GM12872 (cell line): ENCODE results near the gene KDM1B.

Experiments
- CTCF ChIP-seq: IDR thresholded peaks from 3 replicates; pipeline ENCODE4 v1.5.1; 2011; ENCODE audit warnings: low read depth, mild to moderate bottlenecking, low read length, moderate library complexity; ENCODE audit not compliant: insufficient read depth

Gene KDM1B

GRCh38 chr6:18221288-18221615 is 66.0 kb downstream of the KDM1B start:
- no peak for TF ChIP-seq CTCF

- TF ChIP-seq CTCF, result no peak
Observed at GRCh38 chr6:18234564-18234963, 79.3 kb downstream of the KDM1B start.

GRCh38 chr6:18235524-18235923 is 80.3 kb downstream of the KDM1B start:
- TF ChIP-seq CTCF, result no peak

GRCh38 chr6:18237167-18237566 is 81.9 kb downstream of the KDM1B start:
- no peak for TF ChIP-seq CTCF

GRCh38 chr6:18240230-18240629 is 85.0 kb downstream of the KDM1B start:
- TF ChIP-seq CTCF, result no peak

- no peak for TF ChIP-seq CTCF
Observed at GRCh38 chr6:18241208-18242038, 86.2 kb downstream of the KDM1B start.

- TF ChIP-seq CTCF, result no peak
Observed at GRCh38 chr6:18242062-18242851, 87.0 kb downstream of the KDM1B start.
